K562 (cell line): ENCODE results near the gene ARL14EPL. TPM values are rescaled to one million over a fixed set of nuclear protein-coding genes. Genes with fewer than 3 reads are reported as not detected.

Experiments used
- ATF7 ChIP-seq: fragments of 450-650 bp; IDR thresholded peaks from 2 replicates; pipeline ENCODE4 v1.7.1; 2014; ENCODE audit warnings: mild to moderate bottlenecking, moderate library complexity
- BACH1 ChIP-seq: fragments of 200-800 bp; sonication (Bioruptor generic); IDR thresholded peaks from 2 replicates; pipeline ENCODE4 v1.6.1; 2016; ENCODE audit warnings: missing genetic modification characterization, missing compliant biosample characterization
- RBBP5 ChIP-seq: fragments of 200-600 bp; sonication (generic); IDR thresholded peaks from 2 replicates; pipeline ENCODE4 v1.6.1; 2012; ENCODE audit warnings: borderline replicate concordance, mild to moderate bottlenecking, low read length, control low read depth, inconsistent platforms; ENCODE audit not compliant: insufficient read depth, poor library complexity, severe bottlenecking
- SAFB2 ChIP-seq: fragments of 200-400 bp; formaldehyde crosslinking; IDR thresholded peaks from 2 replicates; pipeline ENCODE4 v1.6.1; 2018; ENCODE audit warnings: borderline replicate concordance, low read length, low read depth, moderate library complexity; ENCODE audit not compliant: severe bottlenecking
- SNIP1 ChIP-seq: fragments of 450-650 bp; IDR thresholded peaks from 2 replicates; pipeline ENCODE4 v1.7.1; 2017; ENCODE audit warnings: low read depth, mild to moderate bottlenecking
- SRSF3 ChIP-seq: fragments of 200-400 bp; formaldehyde crosslinking; IDR thresholded peaks from 2 replicates; pipeline ENCODE4 v1.6.1; 2016; ENCODE audit warnings: mild to moderate bottlenecking, low read length, moderate library complexity; ENCODE audit not compliant: insufficient read depth
- STAT5A ChIP-seq: IDR thresholded peaks from 2 replicates; pipeline ENCODE4 v1.6.1; 2012; ENCODE audit warnings: low read length, inconsistent platforms, borderline replicate concordance
- TEAD2 ChIP-seq: fragments of 450-650 bp; IDR thresholded peaks from 2 replicates; pipeline ENCODE4 v1.6.1; 2016; ENCODE audit warnings: missing genetic modification characterization, control low read depth, missing compliant biosample characterization
- ZNF12 ChIP-seq: sonication (generic); formaldehyde crosslinking; IDR thresholded peaks from 2 replicates; pipeline ENCODE4 v1.4.0; 2020; ENCODE audit warnings: mild to moderate bottlenecking, missing genetic modification reagents
- ZNF121 ChIP-seq: sonication (generic); formaldehyde crosslinking; conservative IDR thresholded peaks from 2 replicates; pipeline ENCODE4 v1.8.0; 2022; ENCODE audit warnings: missing genetic modification reagents
- ZNF134 ChIP-seq: fragments of 250-450 bp; sonication (Bioruptor Pico); conservative IDR thresholded peaks from 2 replicates; pipeline ENCODE4 v1.4.0; 2020
- ZNF551 ChIP-seq: fragments of 250-450 bp; sonication (Bioruptor Pico); IDR thresholded peaks from 2 replicates; pipeline ENCODE4 v1.5.0; 2021; ENCODE audit warnings: mild to moderate bottlenecking, moderate library complexity
- ZNF57 ChIP-seq: fragments of 450-650 bp; formaldehyde crosslinking; IDR thresholded peaks from 2 replicates; pipeline ENCODE4 v1.4.0; 2020; ENCODE audit warnings: mild to moderate bottlenecking, moderate library complexity
- ZNF75A ChIP-seq: fragments of 450-650 bp; formaldehyde crosslinking; IDR thresholded peaks from 2 replicates; pipeline ENCODE4 v1.4.0; 2020; ENCODE audit warnings: mild to moderate bottlenecking
- polyA plus RNA-seq, 8 experiments: library from polyadenylated mRNA; depleted of rRNA in 4 of 8; stranded (reverse) in 5 of 8; unstranded in 3 of 8; fragments of >200 nt; fragmentation: Nextera tagmentation in 2 of 8; fragmentation: Illumina TruSeq in 1 of 8; extraction: Ambion mirVana in 2 of 8; extraction: Trizol in 1 of 8; gene quantifications; 2 replicates each; pipeline versions ENCODE4 v1.2.1 to v1.2.3, GENCODE V29; 2011 to 2014; ENCODE audit warnings: inconsistent platforms in 1 of 8, missing spikeins in 1 of 8
- total RNA-seq, 7 experiments: library from RNA; depleted of rRNA in 6 of 7; stranded (reverse); fragments of >200 nt in 6 of 7; fragmentation: Illumina TruSeq in 2 of 7; extraction: Trizol in 2 of 7; gene quantifications; 2 replicates each; pipeline versions ENCODE4 v1.2.1 to v1.2.3, GENCODE V29; 2011 to 2021; ENCODE audit warnings: low replicate concordance in 1 of 7
- TF ChIP-seq, protein P1 (sequence below): sonication (generic); formaldehyde crosslinking; IDR thresholded peaks from 2 replicates; pipeline ENCODE4 v1.8.0; 2023; ENCODE audit warnings: mild to moderate bottlenecking, missing genetic modification reagents
- TF ChIP-seq, protein P2 (sequence below): fragments of 200-800 bp; sonication (Bioruptor generic); IDR thresholded peaks from 2 replicates; pipeline ENCODE4 v1.6.1; 2016; ENCODE audit warnings: missing genetic modification characterization, missing compliant biosample characterization

ARL14EPL gene
- total and polyA plus RNA-seq, 9 of the 15 experiments (the other 6 are each of a cell fraction or from before 2014, with no cell fraction given) = 0.06 to 0.14 (median 0.08) TPM; not detected in 5

DNA sequence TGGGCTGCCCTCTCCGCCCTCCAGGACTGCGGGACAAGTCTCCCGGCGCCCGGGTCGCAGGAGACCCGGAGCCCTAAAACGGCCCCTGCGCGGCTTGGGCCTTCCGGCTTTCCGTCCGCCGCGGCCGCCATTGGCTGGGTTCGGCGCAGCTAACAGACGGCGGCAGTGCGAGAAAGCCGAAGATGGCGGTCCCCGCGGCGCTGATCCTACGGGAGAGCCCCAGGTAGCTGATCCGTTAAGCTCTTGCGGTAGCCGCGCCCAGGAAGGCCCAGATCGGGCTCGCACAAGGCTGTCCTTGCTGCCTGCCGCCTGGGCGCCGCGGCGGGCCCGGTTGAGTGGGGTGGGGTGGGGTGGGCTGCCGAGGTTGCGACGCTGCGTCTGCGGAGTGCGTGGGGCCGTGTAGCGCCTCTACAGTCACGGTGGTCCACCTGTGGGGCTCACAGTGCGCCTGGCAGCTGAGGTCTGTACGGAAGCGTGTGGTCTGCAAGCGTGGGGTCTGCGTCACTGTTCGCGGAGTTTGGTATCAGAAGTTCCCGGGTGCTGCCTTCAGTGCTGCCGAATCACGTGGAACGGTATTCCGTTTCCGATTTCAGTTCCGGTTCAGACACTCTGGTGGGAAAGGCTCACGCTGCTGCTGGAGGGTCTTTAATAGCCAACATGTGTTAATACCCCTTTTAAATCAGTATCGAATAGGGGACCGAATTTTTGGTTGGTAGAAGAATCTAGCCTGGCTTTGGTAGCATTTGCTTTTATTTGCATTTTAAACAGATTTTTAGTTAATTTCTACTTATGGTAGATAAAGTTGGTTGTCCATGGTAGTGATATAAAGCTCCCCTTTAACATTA, 52.8 kb downstream of the ARL14EPL start, which contains the start of gene COMMD10 (continued):
- TF ChIP-seq ZNF75A = peak; percentile 82; the same call in 1 of the 2 replicates
- TF ChIP-seq TEAD2 (tag) = no peak
- TF ChIP-seq, protein P1, sequence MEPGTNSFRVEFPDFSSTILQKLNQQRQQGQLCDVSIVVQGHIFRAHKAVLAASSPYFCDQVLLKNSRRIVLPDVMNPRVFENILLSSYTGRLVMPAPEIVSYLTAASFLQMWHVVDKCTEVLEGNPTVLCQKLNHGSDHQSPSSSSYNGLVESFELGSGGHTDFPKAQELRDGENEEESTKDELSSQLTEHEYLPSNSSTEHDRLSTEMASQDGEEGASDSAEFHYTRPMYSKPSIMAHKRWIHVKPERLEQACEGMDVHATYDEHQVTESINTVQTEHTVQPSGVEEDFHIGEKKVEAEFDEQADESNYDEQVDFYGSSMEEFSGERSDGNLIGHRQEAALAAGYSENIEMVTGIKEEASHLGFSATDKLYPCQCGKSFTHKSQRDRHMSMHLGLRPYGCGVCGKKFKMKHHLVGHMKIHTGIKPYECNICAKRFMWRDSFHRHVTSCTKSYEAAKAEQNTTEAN (CRISPR knock-in tag) = no peak
- no peak for TF ChIP-seq ZNF551 (CRISPR knock-in tag)
- TF ChIP-seq RBBP5 = peak; percentile 87
- TF ChIP-seq SRSF3 = 0 out of 2 replicates have a peak, but pooled peaks have one; percentile 26
- no peak for TF ChIP-seq BACH1 (tag)
- no peak for TF ChIP-seq ZNF134
- no peak for TF ChIP-seq SNIP1
- TF ChIP-seq ATF7 = peak; percentile 18; the same call in 1 of the 2 replicates
- TF ChIP-seq ZNF12 (CRISPR knock-in tag) = peak; percentile 79; the same call in 1 of the 2 replicates
- no peak for TF ChIP-seq ZNF57 (CRISPR knock-in tag)
- TF ChIP-seq ZNF121 (CRISPR knock-in tag) = 0 out of 2 replicates have a peak, but pooled peaks have one; percentile 14
- no peak for TF ChIP-seq SAFB2
- no peak for TF ChIP-seq STAT5A
- TF ChIP-seq, protein P2, sequence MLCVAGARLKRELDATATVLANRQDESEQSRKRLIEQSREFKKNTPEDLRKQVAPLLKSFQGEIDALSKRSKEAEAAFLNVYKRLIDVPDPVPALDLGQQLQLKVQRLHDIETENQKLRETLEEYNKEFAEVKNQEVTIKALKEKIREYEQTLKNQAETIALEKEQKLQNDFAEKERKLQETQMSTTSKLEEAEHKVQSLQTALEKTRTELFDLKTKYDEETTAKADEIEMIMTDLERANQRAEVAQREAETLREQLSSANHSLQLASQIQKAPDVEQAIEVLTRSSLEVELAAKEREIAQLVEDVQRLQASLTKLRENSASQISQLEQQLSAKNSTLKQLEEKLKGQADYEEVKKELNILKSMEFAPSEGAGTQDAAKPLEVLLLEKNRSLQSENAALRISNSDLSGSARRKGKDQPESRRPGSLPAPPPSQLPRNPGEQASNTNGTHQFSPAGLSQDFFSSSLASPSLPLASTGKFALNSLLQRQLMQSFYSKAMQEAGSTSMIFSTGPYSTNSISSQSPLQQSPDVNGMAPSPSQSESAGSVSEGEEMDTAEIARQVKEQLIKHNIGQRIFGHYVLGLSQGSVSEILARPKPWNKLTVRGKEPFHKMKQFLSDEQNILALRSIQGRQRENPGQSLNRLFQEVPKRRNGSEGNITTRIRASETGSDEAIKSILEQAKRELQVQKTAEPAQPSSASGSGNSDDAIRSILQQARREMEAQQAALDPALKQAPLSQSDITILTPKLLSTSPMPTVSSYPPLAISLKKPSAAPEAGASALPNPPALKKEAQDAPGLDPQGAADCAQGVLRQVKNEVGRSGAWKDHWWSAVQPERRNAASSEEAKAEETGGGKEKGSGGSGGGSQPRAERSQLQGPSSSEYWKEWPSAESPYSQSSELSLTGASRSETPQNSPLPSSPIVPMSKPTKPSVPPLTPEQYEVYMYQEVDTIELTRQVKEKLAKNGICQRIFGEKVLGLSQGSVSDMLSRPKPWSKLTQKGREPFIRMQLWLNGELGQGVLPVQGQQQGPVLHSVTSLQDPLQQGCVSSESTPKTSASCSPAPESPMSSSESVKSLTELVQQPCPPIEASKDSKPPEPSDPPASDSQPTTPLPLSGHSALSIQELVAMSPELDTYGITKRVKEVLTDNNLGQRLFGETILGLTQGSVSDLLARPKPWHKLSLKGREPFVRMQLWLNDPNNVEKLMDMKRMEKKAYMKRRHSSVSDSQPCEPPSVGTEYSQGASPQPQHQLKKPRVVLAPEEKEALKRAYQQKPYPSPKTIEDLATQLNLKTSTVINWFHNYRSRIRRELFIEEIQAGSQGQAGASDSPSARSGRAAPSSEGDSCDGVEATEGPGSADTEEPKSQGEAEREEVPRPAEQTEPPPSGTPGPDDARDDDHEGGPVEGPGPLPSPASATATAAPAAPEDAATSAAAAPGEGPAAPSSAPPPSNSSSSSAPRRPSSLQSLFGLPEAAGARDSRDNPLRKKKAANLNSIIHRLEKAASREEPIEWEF = no peak
